ENCODE measurements around the gene ZDHHC13. TPM values are rescaled to one million over a fixed set of nuclear protein-coding genes. Genes with fewer than 3 reads are reported as not detected.

ZDHHC13 gene
- total RNA-seq, 1 experiment from 2014 or later = 18.3 TPM

DNA sequence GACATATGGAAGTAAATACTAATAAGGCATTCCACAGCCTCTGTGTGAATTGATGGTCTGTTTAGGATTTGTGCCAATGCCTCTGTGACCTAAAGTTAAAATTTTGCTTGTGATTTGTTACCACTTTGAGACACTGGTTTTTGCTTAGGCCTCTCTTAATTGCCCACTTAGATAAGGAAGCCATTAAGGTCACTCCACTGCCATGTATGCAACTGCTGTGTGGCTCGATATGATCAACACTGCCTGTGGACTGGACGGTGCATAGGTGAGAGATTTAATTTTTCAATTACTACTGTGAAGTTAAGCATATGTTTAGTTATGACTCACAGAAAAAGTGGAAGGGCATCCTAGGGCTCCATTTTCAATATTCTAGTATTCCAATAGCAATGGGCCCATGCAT lies 47.9 kb downstream of the ZDHHC13 start:
- no peak overlapping the region for H3K4me3 ChIP-seq (ENCODE audit: insufficient read depth, low read depth, low read length)
- no peaks in the 10 kb centered on the region for H3K27me3 ChIP-seq (ENCODE audit: control insufficient read depth, insufficient read depth, low read length)
- no peak for DNase-seq
- H3K36me3 ChIP-seq (replicated peaks; ENCODE audit: control insufficient read depth, insufficient read depth, low read length) = peaks cover 14% of the 10 kb centered on the region

DNA sequence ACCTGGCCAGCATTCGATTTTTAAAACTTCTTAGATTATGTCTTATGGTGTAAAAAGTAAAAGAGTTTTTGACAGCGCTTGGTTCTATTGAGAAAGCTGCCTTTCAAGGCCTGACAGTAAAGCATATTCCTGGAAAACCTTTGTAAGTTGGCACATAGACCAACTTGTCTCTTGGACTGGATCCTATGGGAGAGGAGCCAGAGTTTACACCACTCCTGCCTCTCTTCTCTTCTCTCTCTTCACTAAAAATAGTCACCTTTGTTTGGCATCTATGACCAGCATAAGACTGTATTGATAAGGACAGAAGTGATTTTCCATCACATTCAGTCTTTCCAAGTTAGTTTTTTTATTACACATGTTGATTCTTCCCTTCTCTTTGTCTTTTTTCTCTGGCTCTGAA lies 51.1 kb downstream of the ZDHHC13 start:
- Histone ChIP-seq H3K4me3 (ENCODE audit: insufficient read depth, low read depth, low read length) (no peak overlapping the region), H3K36me3 (replicated peaks; ENCODE audit: control insufficient read depth, insufficient read depth, low read length) (peaks cover 17% of the 10 kb centered on the region), H3K27me3 (ENCODE audit: control insufficient read depth, insufficient read depth, low read length) (no peaks in the 10 kb centered on the region)
- DNase-seq = no peak

DNA sequence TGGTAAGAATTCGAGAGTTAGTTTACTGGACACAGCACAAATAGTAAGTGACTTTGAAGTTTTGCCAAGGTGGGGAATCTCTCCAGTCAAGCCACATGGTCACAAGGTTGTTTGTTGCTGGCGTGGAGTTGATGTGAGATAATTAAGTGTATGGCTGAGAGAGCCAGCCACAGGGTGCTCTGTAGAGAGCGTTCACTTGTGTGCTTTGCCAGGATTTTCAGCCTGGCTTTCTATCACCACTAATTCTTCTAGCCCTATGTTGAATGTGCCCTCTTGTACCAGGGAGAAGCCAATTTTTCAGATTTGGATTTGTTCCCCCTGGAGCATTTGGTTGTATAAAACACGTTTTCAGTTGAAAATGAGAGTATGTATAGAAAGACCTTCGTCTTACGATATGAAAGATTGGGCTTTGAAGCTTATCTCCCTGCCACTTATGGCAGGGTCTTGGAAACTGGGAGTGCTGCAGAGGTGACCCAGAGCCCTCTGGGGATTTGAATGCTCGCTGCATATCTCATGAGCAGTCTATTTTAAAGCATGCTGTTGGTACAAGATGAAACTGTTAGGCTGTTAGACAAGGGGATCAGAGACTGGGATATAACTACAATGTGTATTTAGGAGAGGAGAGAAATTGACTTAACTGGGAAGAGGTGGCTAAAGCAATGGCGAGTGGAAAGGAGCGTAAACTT lies 56.2 kb downstream of the ZDHHC13 start:
- H3K27me3 ChIP-seq (ENCODE audit: control insufficient read depth, insufficient read depth, low read length) = no peaks in the 10 kb centered on the region
- no peak overlapping the region for H3K4me3 ChIP-seq (ENCODE audit: insufficient read depth, low read depth, low read length)
- no peak for DNase-seq
- H3K36me3 ChIP-seq (replicated peaks; ENCODE audit: control insufficient read depth, insufficient read depth, low read length) = peaks cover 8% of the 10 kb centered on the region; the same call in 1 of the 2 replicates

DNA sequence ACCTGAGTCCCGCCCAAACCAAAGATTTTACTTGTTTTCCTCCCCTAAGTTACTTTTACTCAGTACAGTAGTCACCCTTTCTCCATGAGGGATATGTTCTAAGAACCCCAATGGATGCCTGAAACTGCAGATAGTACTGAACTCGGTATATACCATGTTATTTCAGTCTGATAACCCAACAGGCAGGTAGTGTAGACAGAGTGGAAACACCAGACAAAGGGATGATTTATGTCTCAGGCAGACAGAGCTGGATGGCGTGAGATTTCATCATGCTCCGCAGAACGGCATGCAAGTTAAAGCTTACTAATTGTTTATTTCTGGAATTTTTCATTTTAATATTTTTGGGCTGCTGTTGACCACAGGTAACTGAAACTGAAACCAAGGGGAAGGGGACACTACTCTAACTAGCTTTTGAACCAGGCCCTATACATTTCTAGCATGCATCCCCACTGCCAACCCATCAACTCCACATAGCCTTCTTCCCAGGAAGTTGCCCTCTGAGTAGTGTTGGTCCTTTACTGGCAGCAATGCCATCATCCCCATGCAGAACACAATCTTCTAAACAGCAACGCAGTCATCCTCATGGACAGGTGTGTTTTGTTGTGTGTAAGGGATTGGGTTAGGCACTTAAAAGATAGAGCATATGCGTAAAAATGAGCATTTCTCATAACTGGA lies 57.1 kb downstream of the ZDHHC13 start:
- no peak for DNase-seq
- Histone ChIP-seq H3K27me3 (ENCODE audit: control insufficient read depth, insufficient read depth, low read length) (no peaks in the 10 kb centered on the region), H3K4me3 (ENCODE audit: insufficient read depth, low read depth, low read length) (no peak overlapping the region), H3K36me3 (replicated peaks; ENCODE audit: control insufficient read depth, insufficient read depth, low read length) (peaks cover 7% of the 10 kb centered on the region; the same call in 1 of the 2 replicates)

DNA sequence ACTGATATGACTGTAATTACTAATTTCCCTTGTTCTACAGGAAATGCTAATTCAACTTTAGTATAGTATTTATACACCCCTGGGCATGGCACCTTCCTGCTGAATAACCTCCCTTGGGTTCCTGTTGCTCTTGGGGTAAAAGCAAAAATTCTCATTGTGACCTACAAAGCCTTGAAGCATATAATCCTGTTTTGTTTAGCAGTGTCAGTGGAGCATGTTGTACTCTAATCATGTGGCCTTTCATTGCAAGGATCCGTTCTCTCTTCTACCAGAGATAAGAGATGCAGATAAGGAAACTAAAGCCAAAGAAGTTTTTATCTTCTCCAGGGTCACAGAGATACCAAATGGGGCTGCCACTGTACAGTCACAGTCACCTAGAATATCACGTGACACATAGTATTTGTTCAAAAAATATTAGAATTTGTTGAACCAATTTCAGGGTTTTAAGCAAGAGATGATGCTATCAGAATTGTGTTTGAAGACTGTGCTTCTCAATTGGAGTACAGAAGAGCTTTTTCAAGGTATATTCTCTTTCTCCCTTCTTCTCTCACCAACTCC lies 59.7 kb downstream of the ZDHHC13 start:
- no peak for DNase-seq
- H3K36me3 ChIP-seq (replicated peaks; ENCODE audit: control insufficient read depth, insufficient read depth, low read length) = peaks cover 6% of the 10 kb centered on the region; the same call in 1 of the 2 replicates
- no peaks in the 10 kb centered on the region for H3K27me3 ChIP-seq (ENCODE audit: control insufficient read depth, insufficient read depth, low read length)
- H3K4me3 ChIP-seq (ENCODE audit: insufficient read depth, low read depth, low read length) = no peak overlapping the region

DNA sequence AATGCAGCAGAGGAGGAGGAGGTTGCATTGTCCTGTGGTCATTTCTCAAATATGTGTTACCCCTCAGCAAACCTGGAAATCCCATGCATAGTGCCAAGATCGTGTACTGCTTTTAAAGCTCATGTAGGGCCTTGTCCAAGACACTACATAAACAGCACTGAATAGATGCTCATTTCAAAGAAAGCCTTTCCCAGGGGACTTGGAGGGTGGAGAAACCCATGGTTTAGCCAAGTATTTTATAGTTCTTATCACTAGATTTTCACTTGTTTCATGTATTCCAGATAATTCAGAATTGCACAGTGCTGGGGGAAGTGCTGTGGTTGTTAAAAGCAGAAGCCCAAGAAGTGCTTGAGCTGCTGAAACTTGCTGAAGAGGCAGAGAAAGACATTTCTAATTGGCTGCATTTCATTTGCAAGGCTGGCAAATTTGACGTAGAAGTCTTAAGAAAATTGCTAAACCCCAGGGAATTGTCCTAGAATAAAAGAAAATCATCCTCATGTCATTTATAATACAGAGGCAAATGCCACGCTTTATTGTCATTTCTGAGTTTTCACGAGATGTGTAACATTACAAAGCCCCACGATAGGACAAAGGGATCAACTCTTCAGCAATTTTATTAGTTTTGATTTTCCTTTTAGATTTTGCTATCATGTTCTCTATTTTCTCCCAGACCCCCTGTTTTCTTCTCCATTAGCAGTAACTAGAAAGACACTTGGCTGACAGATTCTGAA lies 64.7 kb downstream of the ZDHHC13 start:
- Histone ChIP-seq H3K27me3 (ENCODE audit: control insufficient read depth, insufficient read depth, low read length) (no peaks in the 10 kb centered on the region), H3K36me3 (replicated peaks; ENCODE audit: control insufficient read depth, insufficient read depth, low read length) (no peaks in the 10 kb centered on the region), H3K4me3 (ENCODE audit: insufficient read depth, low read depth, low read length) (no peak overlapping the region)
- no peak for DNase-seq

DNA sequence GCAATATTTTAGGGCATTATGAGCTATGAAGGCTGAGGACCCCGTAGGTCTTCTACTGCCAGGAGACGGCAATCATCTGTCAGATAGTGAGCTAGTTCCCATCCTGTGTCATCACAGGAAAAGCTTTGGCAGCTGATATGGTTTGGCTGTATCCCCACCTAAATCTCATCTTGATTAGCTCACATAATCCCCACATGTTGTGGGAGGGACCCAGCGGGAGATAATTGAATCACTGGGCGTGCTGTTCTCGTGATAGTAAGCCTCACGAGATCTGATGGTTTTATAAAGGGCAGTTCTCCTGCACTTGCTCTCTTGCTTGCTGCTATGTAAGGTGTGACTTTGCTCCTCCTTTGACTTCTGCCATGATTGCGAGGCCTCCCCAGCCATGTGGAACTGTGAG lies 66.7 kb downstream of the ZDHHC13 start:
- Histone ChIP-seq H3K27me3 (ENCODE audit: control insufficient read depth, insufficient read depth, low read length) (no peaks in the 10 kb centered on the region), H3K36me3 (replicated peaks; ENCODE audit: control insufficient read depth, insufficient read depth, low read length) (no peaks in the 10 kb centered on the region), H3K4me3 (ENCODE audit: insufficient read depth, low read depth, low read length) (no peak overlapping the region)
- no peak for DNase-seq

DNA sequence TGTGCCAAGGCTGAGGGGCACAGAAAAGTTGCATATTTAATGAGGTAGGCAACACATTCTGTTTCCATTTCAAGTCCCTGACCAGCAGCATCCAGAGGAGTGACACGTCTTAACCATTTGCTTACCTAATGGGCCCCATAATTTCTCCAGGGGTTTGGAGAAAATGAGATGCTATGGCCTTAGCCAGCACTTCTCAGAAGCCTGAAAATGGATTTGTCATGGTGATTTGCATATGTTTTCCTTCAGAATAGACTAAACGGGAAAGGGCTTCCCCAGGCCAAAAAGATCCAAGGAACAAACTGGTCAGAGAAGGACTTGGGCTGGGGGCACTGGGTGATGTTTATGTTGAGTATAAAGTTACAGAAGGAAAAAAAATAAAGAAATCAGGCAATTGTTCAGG lies 68.1 kb downstream of the ZDHHC13 start:
- Histone ChIP-seq H3K27me3 (ENCODE audit: control insufficient read depth, insufficient read depth, low read length) (no peaks in the 10 kb centered on the region), H3K36me3 (replicated peaks; ENCODE audit: control insufficient read depth, insufficient read depth, low read length) (no peaks in the 10 kb centered on the region), H3K4me3 (ENCODE audit: insufficient read depth, low read depth, low read length) (no peak overlapping the region)
- no peak for DNase-seq

DNA sequence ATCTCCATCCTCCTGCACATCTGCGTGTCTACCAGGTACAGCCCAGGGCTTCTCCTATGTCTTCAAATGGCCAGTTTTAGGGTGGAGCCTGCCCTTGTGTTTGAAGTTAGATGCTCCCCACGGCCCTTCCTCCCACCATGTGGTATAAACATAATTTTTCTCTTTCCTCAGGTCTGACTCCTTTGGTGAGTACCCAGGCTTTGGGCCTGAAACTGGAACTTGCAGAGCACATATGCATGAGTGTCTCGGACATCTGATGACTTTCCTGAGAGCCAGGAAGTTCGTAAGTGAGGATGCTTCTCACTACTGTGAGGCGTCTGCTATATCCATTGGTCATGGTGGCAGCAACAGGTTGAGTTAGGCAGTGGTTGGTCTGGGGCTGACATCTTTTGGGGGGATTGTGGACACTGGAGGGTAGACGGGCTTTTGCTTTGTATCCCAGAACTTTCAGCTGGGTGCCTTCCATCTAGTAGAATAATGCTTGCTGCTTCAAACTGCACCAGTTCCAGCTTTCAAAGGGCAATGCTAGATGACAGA lies 68.6 kb downstream of the ZDHHC13 start:
- DNase-seq = no peak
- no peaks in the 10 kb centered on the region for H3K27me3 ChIP-seq (ENCODE audit: control insufficient read depth, insufficient read depth, low read length)
- no peak overlapping the region for H3K4me3 ChIP-seq (ENCODE audit: insufficient read depth, low read depth, low read length)
- H3K36me3 ChIP-seq (replicated peaks; ENCODE audit: control insufficient read depth, insufficient read depth, low read length) = no peaks in the 10 kb centered on the region

DNA sequence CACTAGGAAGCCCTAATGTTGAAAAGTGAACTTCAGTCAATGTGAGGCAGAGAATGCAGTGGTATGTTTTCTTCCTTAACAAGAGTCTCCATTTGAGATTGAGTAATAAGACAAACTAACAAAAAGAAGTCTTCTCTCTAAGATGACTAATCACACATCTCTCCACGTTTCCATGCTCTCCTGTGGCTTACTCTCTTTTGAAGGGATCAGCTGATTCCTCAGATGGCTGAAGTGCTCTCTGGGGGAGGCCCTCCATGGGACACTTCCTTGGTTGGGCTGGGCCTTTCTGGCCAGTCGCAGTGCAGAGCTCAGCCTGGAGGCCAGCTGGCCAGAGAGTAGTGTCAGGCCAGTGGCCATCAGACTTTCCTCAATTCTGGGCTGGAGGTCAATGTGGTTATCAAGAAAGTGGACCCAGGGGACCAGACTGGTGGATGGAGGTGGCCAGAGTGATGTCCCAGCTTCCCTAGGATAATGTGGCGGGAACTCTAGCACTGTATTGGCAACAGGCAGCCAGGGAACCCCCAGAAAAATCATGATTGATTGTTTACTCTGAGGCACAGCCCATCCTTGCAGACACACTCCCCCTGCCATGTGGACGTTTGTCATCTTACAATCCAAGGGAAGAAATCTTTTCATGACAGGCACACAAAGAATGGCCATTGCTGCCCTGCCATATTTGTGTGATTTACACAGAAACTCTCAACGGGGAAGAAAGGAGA lies 70.3 kb downstream of the ZDHHC13 start:
- DNase-seq = no peak
- Histone ChIP-seq H3K4me3 (ENCODE audit: insufficient read depth, low read depth, low read length) (no peak overlapping the region), H3K27me3 (ENCODE audit: control insufficient read depth, insufficient read depth, low read length) (no peaks in the 10 kb centered on the region), H3K36me3 (replicated peaks; ENCODE audit: control insufficient read depth, insufficient read depth, low read length) (no peaks in the 10 kb centered on the region)

DNA sequence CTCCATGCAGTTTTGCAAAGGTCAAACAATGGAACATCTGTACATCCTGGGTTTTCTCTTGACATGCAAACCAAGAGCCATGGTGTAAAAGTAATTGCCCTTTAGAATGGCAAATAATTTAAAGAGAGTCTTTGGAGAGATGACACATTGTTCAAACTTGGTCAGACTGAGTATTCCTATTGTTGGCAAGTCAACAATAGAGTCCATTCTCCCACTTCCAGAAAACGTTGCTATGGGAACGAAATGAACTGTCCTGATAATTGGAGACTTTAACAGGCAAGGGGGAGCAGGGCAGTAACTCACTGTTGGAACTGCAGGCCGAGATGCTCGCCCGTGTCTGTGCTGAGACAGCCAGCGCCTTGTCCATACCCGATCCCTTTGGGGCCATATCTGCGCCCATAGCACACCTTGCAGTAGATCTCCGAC lies 70.9 kb downstream of the ZDHHC13 start:
- Histone ChIP-seq H3K36me3 (replicated peaks; ENCODE audit: control insufficient read depth, insufficient read depth, low read length) (no peaks in the 10 kb centered on the region), H3K27me3 (ENCODE audit: control insufficient read depth, insufficient read depth, low read length) (no peaks in the 10 kb centered on the region), H3K4me3 (ENCODE audit: insufficient read depth, low read depth, low read length) (no peak overlapping the region)
- no peak for DNase-seq

DNA sequence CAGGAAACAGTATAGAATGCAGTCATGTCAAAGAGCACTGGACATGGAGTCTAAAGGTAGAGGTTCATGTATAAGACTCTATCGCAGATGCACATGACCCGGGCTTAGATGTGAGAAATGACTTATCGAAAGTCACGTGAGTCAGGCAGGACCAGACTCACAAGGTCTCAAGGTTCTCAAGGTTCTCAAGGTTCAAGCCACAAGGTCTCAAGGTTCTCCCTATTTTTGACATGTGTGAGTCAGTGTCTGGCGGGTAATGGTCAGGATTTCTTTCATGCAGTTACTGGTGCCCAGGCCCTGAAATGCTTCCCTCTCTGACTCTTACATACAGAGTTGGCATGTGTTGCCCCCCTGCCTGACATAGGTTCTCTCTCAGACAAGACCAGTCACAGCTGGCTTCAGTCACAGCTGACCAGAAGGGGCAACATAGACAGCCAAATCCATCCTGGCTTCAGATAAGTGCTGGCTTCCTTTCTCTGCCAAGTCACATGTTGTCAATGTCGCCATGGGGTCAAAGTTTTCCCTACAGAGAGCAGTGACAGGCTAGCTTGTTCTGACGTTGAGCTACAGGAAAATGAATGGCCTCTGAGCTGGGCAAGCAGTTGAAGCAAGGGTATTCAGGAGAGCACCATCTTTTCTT lies 74.7 kb downstream of the ZDHHC13 start:
- no peak overlapping the region for H3K4me3 ChIP-seq (ENCODE audit: insufficient read depth, low read depth, low read length)
- H3K36me3 ChIP-seq (replicated peaks; ENCODE audit: control insufficient read depth, insufficient read depth, low read length) = no peaks in the 10 kb centered on the region
- no peak for DNase-seq
- H3K27me3 ChIP-seq (ENCODE audit: control insufficient read depth, insufficient read depth, low read length) = no peaks in the 10 kb centered on the region

DNA sequence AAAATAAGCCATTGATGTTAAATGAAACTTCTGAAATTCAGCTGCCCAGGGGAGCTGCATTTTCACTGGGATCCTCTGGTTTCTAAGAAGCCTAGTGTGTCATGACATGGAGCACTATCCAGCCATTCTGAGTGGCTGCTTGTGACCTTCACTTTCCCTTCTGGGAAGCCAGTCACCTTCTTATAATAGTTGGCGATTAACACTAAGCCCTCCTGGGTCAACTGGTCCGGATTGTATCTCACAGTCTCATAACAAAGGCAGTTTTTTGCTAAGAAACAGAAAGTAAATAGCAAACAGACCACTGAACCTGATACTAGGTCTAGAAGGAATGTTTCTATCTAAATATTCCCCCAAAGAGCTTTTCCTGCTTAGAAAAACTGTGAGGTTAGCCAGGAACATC lies 76.9 kb downstream of the ZDHHC13 start:
- DNase-seq = no peak
- no peaks in the 10 kb centered on the region for H3K27me3 ChIP-seq (ENCODE audit: control insufficient read depth, insufficient read depth, low read length)
- H3K4me3 ChIP-seq (ENCODE audit: insufficient read depth, low read depth, low read length) = no peak overlapping the region
- no peaks in the 10 kb centered on the region for H3K36me3 ChIP-seq (replicated peaks; ENCODE audit: control insufficient read depth, insufficient read depth, low read length)

Measured in H7 (cell line).